Stimulated activated CD4-positive, alpha-beta T cell treated with anti-CD3 and anti-CD28 coated beads, TNF-alpha, amount 100 ng/mL, for 24 hours (primary cell): ENCODE results near the gene PQBP1.

Experiments
- DNase-seq, 3 experiments: peaks; one replicate each; pipeline ENCODE4 v3.0.0-alpha.2; 2020; ENCODE audit warnings: low read depth in 3 of 3

PQBP1 gene

GRCh38 chrX:48902135-48902534, 4.4 kb downstream of the PQBP1 start:
- no peak for DNase-seq

GRCh38 chrX:48902776-48903175, 5.0 kb downstream of the PQBP1 start:
- no peak for DNase-seq

GRCh38 chrX:48903290-48903689, 5.6 kb downstream of the PQBP1 start:
- DNase-seq = no peak

GRCh38 chrX:48904180-48904579, 6.5 kb downstream of the PQBP1 start:
- DNase-seq = no peak

- no peak for DNase-seq
Measured at GRCh38 chrX:48904626-48905025, 6.9 kb downstream of the PQBP1 start.

- DNase-seq = no peak
Measured at GRCh38 chrX:48905090-48905790, 7.5 kb downstream of the PQBP1 start.

- no peak for DNase-seq
Measured at GRCh38 chrX:48908600-48908999, 10.9 kb downstream of the PQBP1 start.

- DNase-seq = no peak
Measured at GRCh38 chrX:48909703-48910294, 12.1 kb downstream of the PQBP1 start.

GRCh38 chrX:48910926-48911411, 13.2 kb downstream of the PQBP1 start:
- no peak for DNase-seq

- peak; percentile 73 to 86 (median 75) for DNase-seq
Measured at GRCh38 chrX:48911412-48912182, 13.9 kb downstream of the PQBP1 start, which contains the start of gene SLC35A2. SLC35A2 (minus strand) TSS chrX:48911646; CDS start chrX:48911636, 10 bp downstream.

- no peak for DNase-seq
Measured at GRCh38 chrX:48913605-48914366, 16.1 kb downstream of the PQBP1 start.

GRCh38 chrX:48914593-48915493, 17.1 kb downstream of the PQBP1 start:
- no peak for DNase-seq

GRCh38 chrX:48917139-48918001, 19.6 kb downstream of the PQBP1 start:
- DNase-seq = peak; percentile 72 to 80 (median 75)

GRCh38 chrX:48918301-48918642, 20.5 kb downstream of the PQBP1 start:
- DNase-seq = no peak

- DNase-seq = peak; percentile 79 to 87 (median 82)
Measured at GRCh38 chrX:48918643-48919340, 21.1 kb downstream of the PQBP1 start, which contains the start of gene PIM2. PIM2 (minus strand) TSS chrX:48919024; CDS start chrX:48918834, 190 bp downstream.

GRCh38 chrX:48919360-48919841, 21.7 kb downstream of the PQBP1 start:
- no peak for DNase-seq

GRCh38 chrX:48919947-48920717, 22.4 kb downstream of the PQBP1 start:
- DNase-seq = no peak

GRCh38 chrX:48920718-48921104, 23.0 kb downstream of the PQBP1 start:
- no peak for DNase-seq
